Neuronal stem cell (in vitro differentiated cells): ENCODE measurements around the gene RASAL3.
A peak's percentile ranks its signal among the peaks of the same experiment; 100 is the strongest.

Experiments
- DNase-seq: peaks from one replicate; pipeline ENCODE4 v3.0.0-alpha.2; 2013; ENCODE audit warnings: low spot score
- H2AFZ ChIP-seq: one replicate; pipeline ENCODE4 v1.6.1; 2013; ENCODE audit warnings: mild to moderate bottlenecking, low read length, inconsistent platforms
- H2AK5ac ChIP-seq: 2 replicates; pipeline ENCODE4 v1.6.1; 2013; ENCODE audit warnings: low read depth, mild to moderate bottlenecking, inconsistent platforms, low read length, moderate library complexity, mixed read lengths
- H2BK120ac ChIP-seq: 2 replicates; pipeline ENCODE4 v1.6.1; 2013; ENCODE audit warnings: low read depth, mild to moderate bottlenecking, inconsistent platforms, low read length, moderate library complexity, mixed read lengths
- H2BK12ac ChIP-seq: one replicate; pipeline ENCODE4 v1.6.1; 2013; ENCODE audit warnings: low read length, inconsistent platforms
- H2BK15ac ChIP-seq: 2 replicates; pipeline ENCODE4 v1.6.1; 2013; ENCODE audit warnings: mild to moderate bottlenecking, low read length, inconsistent platforms, mixed read lengths
- H2BK5ac ChIP-seq: one replicate; pipeline ENCODE4 v1.6.1; 2013; ENCODE audit warnings: inconsistent platforms, mild to moderate bottlenecking, low read length, moderate library complexity
- H3K14ac ChIP-seq: one replicate; pipeline ENCODE4 v1.6.1; 2013; ENCODE audit warnings: low read length, inconsistent platforms
- H3K18ac ChIP-seq: 2 replicates; pipeline ENCODE4 v1.6.1; 2013; ENCODE audit warnings: low read length, inconsistent platforms
- H3K23ac ChIP-seq: 2 replicates; pipeline ENCODE4 v1.6.1; 2013; ENCODE audit warnings: low read depth, mild to moderate bottlenecking, mixed read lengths, low read length, inconsistent platforms; ENCODE audit not compliant: poor library complexity
- H3K27ac ChIP-seq: replicated peaks from 3 replicates; pipeline ENCODE4 v1.5.1; 2013; ENCODE audit warnings: low read length, inconsistent platforms
- H3K27me3 ChIP-seq, 3 experiments: 2 replicates each; pipeline ENCODE4 v1.6.1; 2013; ENCODE audit warnings: low read length in 3 of 3, mild to moderate bottlenecking in 2 of 3, inconsistent platforms in 1 of 3, low read depth in 1 of 3, mixed read lengths in 1 of 3, moderate library complexity in 1 of 3; ENCODE audit not compliant: control insufficient read depth in 3 of 3, insufficient read depth in 3 of 3
- H3K36me3 ChIP-seq, 2 donors: replicated peaks in 1 of 2; 2 replicates each; pipeline ENCODE4 v1.6.1; 2013; ENCODE audit warnings: low read length in 2 of 2; ENCODE audit not compliant: control insufficient read depth in 2 of 2, insufficient read depth in 2 of 2
- H3K4ac ChIP-seq: 2 replicates; pipeline ENCODE4 v1.6.1; 2013; ENCODE audit warnings: inconsistent platforms, mild to moderate bottlenecking, low read length, moderate library complexity
- H3K4me1 ChIP-seq, 2 donors: 1 replicate in 1 of 2; 2 replicates in 1 of 2; pipeline ENCODE4 v1.6.1; 2013; ENCODE audit warnings: low read length in 2 of 2, low read depth in 1 of 2; ENCODE audit not compliant: control insufficient read depth in 2 of 2, insufficient read depth in 1 of 2
- H3K4me2 ChIP-seq: one replicate; pipeline ENCODE4 v1.6.1; 2013; ENCODE audit warnings: mild to moderate bottlenecking, low read length, inconsistent platforms; ENCODE audit not compliant: insufficient read depth, poor library complexity, severe bottlenecking
- H3K4me3 ChIP-seq, 2 donors: 2 replicates each; pipeline ENCODE4 v1.5.1; 2013; ENCODE audit warnings: low read length in 2 of 2, mild to moderate bottlenecking in 2 of 2, inconsistent platforms in 1 of 2, moderate library complexity in 1 of 2
- H3K79me1 ChIP-seq: one replicate; pipeline ENCODE4 v1.6.1; 2013; ENCODE audit warnings: low read depth, mild to moderate bottlenecking, inconsistent platforms, low read length, moderate library complexity
- H3K9ac ChIP-seq: one replicate; pipeline ENCODE4 v1.6.1; 2013; ENCODE audit warnings: mild to moderate bottlenecking, low read depth, low read length, inconsistent platforms; ENCODE audit not compliant: poor library complexity
- H3K9me3 ChIP-seq, 2 donors: replicated peaks in 1 of 2; 2 replicates each; pipeline versions ENCODE3 to v1.6.1; 2013; ENCODE audit warnings: low read length in 2 of 2, mild to moderate bottlenecking in 2 of 2, inconsistent platforms in 1 of 2, low read depth in 1 of 2, mixed read lengths in 1 of 2, moderate library complexity in 1 of 2; ENCODE audit not compliant: control insufficient read depth in 2 of 2, insufficient read depth in 1 of 2
- H4K8ac ChIP-seq: one replicate; pipeline ENCODE4 v1.6.1; 2013; ENCODE audit warnings: low read depth, mild to moderate bottlenecking, inconsistent platforms, low read length, moderate library complexity
- H4K91ac ChIP-seq: one replicate; pipeline ENCODE4 v1.6.1; 2013; ENCODE audit warnings: low read length, low read depth, mild to moderate bottlenecking, inconsistent platforms; ENCODE audit not compliant: poor library complexity
- WGBS, 2 donors: extraction: QIAGEN DNeasy Blood & Tissue Kit; methylation state at CpG; one replicate each; pipeline ENCODE4 v1.1.7; 2013; ENCODE audit warnings: missing lambda C conversion rate in 2 of 2, mixed read lengths in 1 of 2; ENCODE audit not compliant: insufficient read length in 2 of 2, insufficient replicate concordance in 1 of 2; ENCODE audit errors: extremely low coverage in 2 of 2; 5-methylcytosine and 5-hydroxymethylcytosine counted together

Gene RASAL3

DNA sequence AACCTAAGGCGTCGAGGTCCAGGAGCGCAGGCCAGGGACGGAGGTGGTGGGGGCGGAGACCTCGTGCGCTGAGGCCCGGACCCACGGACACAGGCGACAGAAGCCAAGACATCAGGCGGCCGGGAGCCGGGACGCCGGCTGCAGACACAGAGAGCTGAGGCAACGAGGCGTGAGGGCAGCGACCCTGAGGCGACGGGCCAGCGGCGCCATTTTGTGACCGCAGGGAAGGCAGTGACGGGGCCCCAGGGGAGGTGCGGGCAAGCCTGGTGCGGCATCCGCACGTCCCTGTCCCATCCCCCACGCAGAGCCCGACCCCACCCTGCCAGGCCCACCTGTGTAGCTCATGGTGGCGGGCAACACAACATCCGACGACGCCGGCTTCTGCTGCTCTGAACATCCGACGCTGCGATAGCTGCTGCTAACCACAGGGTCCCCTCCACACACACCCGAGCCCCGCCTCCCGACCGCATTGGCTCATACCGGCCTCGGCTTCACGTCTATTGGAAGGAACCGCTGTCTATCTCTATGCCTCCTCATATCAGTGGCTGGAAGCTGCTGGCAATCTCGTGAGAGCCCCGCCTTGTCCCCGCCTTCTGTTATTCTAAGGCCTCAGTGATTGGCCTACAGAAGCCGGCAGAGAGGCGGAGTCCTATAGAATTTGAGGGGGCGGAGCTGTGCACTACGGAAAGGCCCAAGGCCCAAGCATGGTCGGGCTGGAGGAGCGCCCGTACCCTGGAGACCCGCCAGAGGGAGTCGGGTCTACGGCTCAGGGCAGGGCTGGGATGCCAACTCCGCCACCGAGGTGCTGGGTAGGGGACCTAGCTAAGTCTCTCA lies 45.5 kb downstream of the RASAL3 start, which contains the start of gene AKAP8L:
Gene AKAP8L, minus strand, starts transcription at position 410 of the 834 bp plus-strand sequence. Its CDS starts 65 bp downstream, at position 345.
- WGBS, 2 donors = no CpG with 5 or more reads among the region's 61 CpGs

DNA sequence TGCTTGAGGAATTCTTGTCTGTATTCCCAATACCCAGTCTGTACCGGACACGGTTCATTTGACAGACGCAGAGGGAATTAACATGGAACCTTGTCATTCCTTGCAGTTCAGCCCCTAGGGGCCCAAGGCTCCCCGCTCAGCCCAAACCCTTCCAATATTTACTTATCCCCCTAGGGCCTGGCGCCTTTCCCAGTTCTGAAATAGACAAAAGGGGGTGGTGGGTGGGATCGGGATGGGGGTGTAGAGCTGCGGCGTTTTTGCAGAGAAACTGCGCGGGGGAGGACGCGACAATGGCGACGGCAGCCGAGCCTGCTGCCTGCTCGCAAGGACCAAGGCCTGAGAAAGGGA lies 46.1 kb downstream of the RASAL3 start:
- peak overlapping the region; percentile 97 for H2AK5ac ChIP-seq
- peak overlapping the region; percentile 85 for H2AFZ ChIP-seq
- H3K27me3 ChIP-seq = no peaks in the 10 kb centered on the region
- H3K23ac ChIP-seq = peak overlapping the region; percentile 99
- no peak for DNase-seq
- H3K9me3 ChIP-seq = peaks cover 2 to 9% of the 10 kb centered on the region in 2 donors
- H4K8ac ChIP-seq = peak overlapping the region; percentile 48
- H3K9ac ChIP-seq = peak overlapping the region; percentile 100
- H2BK12ac ChIP-seq = peak overlapping the region; percentile 87
- peak overlapping the region; percentile 75 for H3K4me2 ChIP-seq
- peak overlapping the region; percentile 51 for H2BK15ac ChIP-seq
- H3K14ac ChIP-seq = peak overlapping the region; percentile 92
- H4K91ac ChIP-seq = peak overlapping the region; percentile 90
- H3K4me1 ChIP-seq = peaks cover 6 to 8% of the 10 kb centered on the region in 2 donors
- H3K4me3 ChIP-seq = peak overlapping the region; percentile 89 to 97
- peak overlapping the region; percentile 57 for H3K27ac ChIP-seq
- peaks cover 11% of the 10 kb centered on the region for H3K79me1 ChIP-seq
- H3K18ac ChIP-seq = peak overlapping the region; percentile 100
- H3K4ac ChIP-seq = peak overlapping the region; percentile 99
- peak overlapping the region; percentile 100 for H2BK5ac ChIP-seq
- H2BK120ac ChIP-seq = peak overlapping the region; percentile 99
- no CpG with 5 or more reads among the region's 16 CpGs for WGBS, 2 donors
- peaks cover 14 to 57% of the 10 kb centered on the region in 2 donors for H3K36me3 ChIP-seq

More for the DNA sequence above, 45.5 kb downstream of the RASAL3 start, which contains the start of gene AKAP8L:
- Histone ChIP-seq H3K4ac (peak within 1 kb of the TSS; percentile 99), H2BK12ac (peak within 1 kb of the TSS; percentile 87), H3K18ac (peak within 1 kb of the TSS; percentile 100), H3K4me1 (peaks cover 6 to 8% of the 10 kb centered on the region in 2 donors), H2AFZ (peak within 1 kb of the TSS; percentile 85), H3K23ac (peak within 1 kb of the TSS; percentile 99), H3K4me2 (peak within 1 kb of the TSS; percentile 75), H3K36me3 (peaks cover 16 to 57% of the 10 kb centered on the region in 2 donors), H3K27ac (peak within 1 kb of the TSS; percentile 57), H2BK15ac (peak within 1 kb of the TSS; percentile 51), H4K8ac (peak within 1 kb of the TSS; percentile 75), H3K9me3 (peaks cover 7 to 13% of the 10 kb centered on the region in 2 donors), H2BK120ac (peak within 1 kb of the TSS; percentile 99), H3K27me3 (no peaks in the 10 kb centered on the region), H2BK5ac (peak within 1 kb of the TSS; percentile 100), H3K79me1 (peaks cover 10% of the 10 kb centered on the region), H2AK5ac (peak within 1 kb of the TSS; percentile 97), H3K4me3 (peak within 1 kb of the TSS; percentile 89 to 97), H4K91ac (peak within 1 kb of the TSS; percentile 90), H3K14ac (peak within 1 kb of the TSS; percentile 92), H3K9ac (peak within 1 kb of the TSS; percentile 100)
- peak; percentile 99 for DNase-seq

DNA sequence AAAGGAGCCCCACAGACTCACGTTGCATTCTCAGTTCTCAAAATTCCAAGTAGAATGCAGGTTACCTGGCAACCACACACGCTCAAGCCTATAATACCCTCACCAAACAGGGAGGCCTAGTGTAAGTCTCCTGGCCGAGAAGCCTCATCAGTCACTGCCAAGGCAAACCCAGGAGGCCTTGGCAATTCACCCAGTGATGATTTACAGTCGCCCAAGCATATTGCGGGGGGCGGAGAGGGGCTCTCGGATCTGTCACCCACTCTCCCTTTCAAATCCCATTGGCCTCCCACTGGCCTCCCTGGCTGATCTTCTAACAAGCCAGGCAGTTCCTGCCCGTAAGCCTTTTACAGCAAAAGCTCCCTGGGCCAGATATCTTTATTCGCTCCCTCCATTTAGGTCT lies 46.6 kb downstream of the RASAL3 start:
- Histone ChIP-seq H3K27me3 (no peaks in the 10 kb centered on the region), H3K9me3 (peaks cover 0 to 7% of the 10 kb centered on the region in 2 donors), H2BK120ac (no peak overlapping the region), H2AFZ (no peak overlapping the region), H2BK15ac (no peak overlapping the region), H3K4me1 (peaks cover 6 to 8% of the 10 kb centered on the region in 2 donors), H3K9ac (no peak overlapping the region), H3K4ac (no peak overlapping the region), H3K27ac (no peak overlapping the region), H2BK12ac (no peak overlapping the region), H3K14ac (no peak overlapping the region), H4K8ac (no peak overlapping the region), H3K4me2 (peak overlapping the region; percentile 75), H3K36me3 (peaks cover 10 to 57% of the 10 kb centered on the region in 2 donors), H3K23ac (no peak overlapping the region), H3K4me3 (peak overlapping the region; percentile 89 to 97), H3K79me1 (peaks cover 11% of the 10 kb centered on the region), H2AK5ac (no peak overlapping the region), H4K91ac (no peak overlapping the region), H3K18ac (no peak overlapping the region), H2BK5ac (peak overlapping the region; percentile 100)
- DNase-seq = no peak
- WGBS, 2 donors = no CpG with 5 or more reads among the region's 9 CpGs

DNA sequence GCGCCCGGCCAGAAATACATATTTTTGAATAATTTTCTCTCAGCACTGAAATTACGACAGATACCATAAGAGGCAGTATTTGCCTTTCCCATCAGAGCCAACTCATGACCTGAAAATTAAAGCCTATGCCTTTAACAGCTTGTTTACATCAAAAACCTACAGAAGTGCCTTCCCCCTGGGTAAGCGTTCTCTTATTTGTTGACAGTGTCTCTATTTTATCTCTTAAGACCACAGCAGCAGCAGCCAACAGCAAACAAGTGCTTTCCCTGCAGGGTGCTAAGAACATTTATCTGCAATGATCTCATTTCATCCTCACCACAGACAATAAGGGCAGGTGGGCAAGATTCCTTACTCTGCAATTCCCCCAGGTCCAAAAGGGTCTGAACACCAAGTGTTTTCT lies 51.5 kb downstream of the RASAL3 start:
- no peaks in the 10 kb centered on the region for H3K27me3 ChIP-seq
- peaks cover 17 to 76% of the 10 kb centered on the region in 2 donors for H3K36me3 ChIP-seq
- no peak overlapping the region for H3K23ac ChIP-seq
- H2BK15ac ChIP-seq = no peak overlapping the region
- no peak for DNase-seq
- no peak overlapping the region for H2BK5ac ChIP-seq
- no peak overlapping the region for H2BK12ac ChIP-seq
- no peak overlapping the region for H3K14ac ChIP-seq
- no peak overlapping the region for H4K8ac ChIP-seq
- H3K4ac ChIP-seq = no peak overlapping the region
- no peak overlapping the region for H3K18ac ChIP-seq
- WGBS, 2 donors = no CpG with 5 or more reads among the region's 4 CpGs
- no peak overlapping the region for H2AK5ac ChIP-seq
- no peak overlapping the region for H4K91ac ChIP-seq
- H3K27ac ChIP-seq = no peak overlapping the region
- no peak overlapping the region for H3K4me2 ChIP-seq
- H3K4me1 ChIP-seq = peaks cover 7 to 8% of the 10 kb centered on the region in 2 donors
- H3K79me1 ChIP-seq = peaks cover 4% of the 10 kb centered on the region
- no peak overlapping the region for H3K9ac ChIP-seq
- peaks cover 0 to 7% of the 10 kb centered on the region in 2 donors for H3K9me3 ChIP-seq
- H2AFZ ChIP-seq = no peak overlapping the region
- H3K4me3 ChIP-seq = no peak overlapping the region
- H2BK120ac ChIP-seq = no peak overlapping the region
